Stimulated activated CD4-positive, alpha-beta T cell treated with anti-CD3 and anti-CD28 coated beads, Interleukin-4, amount 100 ng/mL, for 48 hours (primary cell): ENCODE data around the gene LASP1NB.
"Not testable (repeated sequence)": the region's sequence is repeated elsewhere in the genome, so short reads cannot be mapped to it uniquely, and the experiment has no call there.

Experiments used
- DNase-seq, 2 donors: peaks; one replicate each; pipeline ENCODE4 v3.0.0-alpha.2; 2020; ENCODE audit warnings: low read depth in 2 of 2

LASP1NB gene

DNA sequence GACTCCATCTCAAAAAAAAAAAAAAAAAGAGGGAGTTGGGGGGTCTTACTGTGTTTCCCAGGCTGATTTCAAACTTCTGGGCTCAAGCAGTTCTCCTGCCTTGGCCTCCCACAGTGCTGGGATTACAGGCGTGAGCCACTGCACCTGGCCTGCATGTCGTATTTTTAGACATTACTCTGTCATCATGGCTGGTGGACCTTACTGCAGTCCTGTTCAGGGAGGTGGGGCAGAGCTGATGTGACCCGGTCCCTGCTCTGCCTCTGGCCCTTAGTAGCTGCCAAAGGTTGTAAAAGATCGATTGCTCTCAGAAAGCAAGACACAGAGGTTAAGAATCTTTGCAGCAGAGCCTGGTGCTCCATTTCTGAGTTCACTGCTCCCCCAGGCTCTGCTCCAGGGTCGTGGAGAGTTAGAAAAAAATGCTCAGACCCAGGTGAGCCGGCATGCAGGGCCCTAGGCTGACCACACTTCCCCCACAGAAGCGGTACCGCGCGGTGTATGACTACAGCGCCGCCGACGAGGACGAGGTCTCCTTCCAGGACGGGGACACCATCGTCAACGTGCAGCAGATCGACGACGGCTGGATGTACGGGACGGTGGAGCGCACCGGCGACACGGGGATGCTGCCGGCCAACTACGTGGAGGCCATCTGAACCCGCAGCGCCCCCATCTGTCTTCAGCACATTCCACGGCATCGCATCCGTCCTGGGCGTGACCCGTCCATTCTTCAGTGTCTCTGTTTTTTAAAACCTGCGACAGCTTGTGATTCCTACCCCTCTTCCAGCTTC lies 7.1 kb upstream of the LASP1NB start:
- DNase-seq: no peak

DNA sequence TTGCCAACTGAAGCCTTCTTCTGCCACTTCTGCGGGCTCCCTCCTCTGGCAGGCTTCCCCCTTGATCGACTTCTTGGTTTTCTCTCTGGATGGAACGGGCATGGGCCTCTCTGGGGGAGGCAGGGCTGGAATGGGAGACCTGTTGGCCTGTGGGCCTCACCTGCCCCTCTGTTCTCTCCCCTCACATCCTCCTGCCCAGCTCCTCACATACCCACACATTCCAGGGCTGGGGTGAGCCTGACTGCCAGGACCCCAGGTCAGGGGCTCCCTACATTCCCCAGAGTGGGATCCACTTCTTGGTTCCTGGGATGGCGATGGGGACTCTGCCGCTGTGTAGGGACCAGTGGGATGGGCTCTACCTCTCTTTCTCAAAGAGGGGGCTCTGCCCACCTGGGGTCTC lies 6.5 kb upstream of the LASP1NB start:
- DNase-seq: no peak

DNA sequence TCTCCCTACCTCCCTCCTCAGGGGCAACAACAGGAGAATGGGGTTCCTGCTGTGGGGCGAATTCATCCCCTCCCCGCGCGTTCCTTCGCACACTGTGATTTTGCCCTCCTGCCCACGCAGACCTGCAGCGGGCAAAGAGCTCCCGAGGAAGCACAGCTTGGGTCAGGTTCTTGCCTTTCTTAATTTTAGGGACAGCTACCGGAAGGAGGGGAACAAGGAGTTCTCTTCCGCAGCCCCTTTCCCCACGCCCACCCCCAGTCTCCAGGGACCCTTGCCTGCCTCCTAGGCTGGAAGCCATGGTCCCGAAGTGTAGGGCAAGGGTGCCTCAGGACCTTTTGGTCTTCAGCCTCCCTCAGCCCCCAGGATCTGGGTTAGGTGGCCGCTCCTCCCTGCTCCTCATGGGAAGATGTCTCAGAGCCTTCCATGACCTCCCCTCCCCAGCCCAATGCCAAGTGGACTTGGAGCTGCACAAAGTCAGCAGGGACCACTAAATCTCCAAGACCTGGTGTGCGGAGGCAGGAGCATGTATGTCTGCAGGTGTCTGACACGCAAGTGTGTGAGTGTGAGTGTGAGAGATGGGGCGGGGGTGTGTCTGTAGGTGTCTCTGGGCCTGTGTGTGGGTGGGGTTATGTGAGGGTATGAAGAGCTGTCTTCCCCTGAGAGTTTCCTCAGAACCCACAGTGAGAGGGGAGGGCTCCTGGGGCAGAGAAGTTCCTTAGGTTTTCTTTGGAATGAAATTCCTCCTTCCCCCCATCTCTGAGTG lies 5.9 kb upstream of the LASP1NB start:
- no peak for DNase-seq

DNA sequence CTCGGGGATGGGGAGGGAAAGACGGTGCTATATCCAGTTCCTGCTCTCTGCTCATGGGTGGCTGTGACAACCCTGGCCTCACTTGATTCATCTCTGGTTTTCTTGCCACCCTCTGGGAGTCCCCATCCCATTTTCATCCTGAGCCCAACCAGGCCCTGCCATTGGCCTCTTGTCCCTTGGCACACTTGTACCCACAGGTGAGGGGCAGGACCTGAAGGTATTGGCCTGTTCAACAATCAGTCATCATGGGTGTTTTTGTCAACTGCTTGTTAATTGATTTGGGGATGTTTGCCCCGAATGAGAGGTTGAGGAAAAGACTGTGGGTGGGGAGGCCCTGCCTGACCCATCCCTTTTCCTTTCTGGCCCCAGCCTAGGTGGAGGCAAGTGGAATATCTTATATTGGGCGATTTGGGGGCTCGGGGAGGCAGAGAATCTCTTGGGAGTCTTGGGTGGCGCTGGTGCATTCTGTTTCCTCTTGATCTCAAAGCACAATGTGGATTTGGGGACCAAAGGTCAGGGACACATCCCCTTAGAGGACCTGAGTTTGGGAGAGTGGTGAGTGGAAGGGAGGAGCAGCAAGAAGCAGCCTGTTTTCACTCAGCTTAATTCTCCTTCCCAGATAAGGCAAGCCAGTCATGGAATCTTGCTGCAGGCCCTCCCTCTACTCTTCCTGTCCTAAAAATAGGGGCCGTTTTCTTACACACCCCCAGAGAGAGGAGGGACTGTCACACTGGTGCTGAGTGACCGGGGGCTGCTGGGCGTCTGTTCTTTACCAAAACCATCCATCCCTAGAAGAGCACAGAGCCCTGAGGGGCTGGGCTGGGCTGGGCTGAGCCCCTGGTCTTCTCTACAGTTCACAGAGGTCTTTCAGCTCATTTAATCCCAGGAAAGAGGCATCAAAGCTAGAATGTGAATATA lies 4.8 kb upstream of the LASP1NB start:
- DNase-seq: no peak

DNA sequence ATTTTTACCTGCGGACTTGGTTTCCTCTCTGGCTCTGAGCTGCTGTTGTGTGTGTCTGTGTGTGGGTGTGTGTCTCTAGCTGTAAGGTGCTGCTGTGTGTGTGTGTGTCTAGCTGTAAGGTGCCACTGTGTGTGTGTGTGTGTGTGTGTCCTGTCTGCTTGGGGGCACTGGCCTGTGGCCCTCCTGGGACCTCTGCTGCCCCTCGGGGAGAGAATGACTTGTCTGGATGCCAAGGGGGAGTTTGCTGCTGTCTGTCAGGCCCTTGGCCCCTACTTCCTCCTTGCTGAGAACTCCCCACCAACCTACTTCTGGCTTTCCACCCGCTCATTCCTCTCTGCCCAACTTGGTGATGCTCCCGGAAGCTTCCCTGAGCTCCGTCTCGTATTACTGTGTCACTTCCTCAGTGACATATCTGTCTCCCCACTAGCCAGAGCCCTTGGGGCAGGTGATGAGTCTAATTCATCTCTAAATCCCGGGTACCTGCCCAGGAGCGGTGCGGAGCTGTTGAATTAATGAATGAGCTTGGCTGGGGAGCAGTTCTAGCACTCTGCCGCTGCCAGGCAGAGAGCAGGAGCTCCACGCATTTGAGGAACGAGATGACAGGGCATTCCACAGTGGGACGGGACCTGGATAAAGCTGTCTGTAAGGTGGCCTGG lies 3.5 kb upstream of the LASP1NB start:
- no peak for DNase-seq

DNA sequence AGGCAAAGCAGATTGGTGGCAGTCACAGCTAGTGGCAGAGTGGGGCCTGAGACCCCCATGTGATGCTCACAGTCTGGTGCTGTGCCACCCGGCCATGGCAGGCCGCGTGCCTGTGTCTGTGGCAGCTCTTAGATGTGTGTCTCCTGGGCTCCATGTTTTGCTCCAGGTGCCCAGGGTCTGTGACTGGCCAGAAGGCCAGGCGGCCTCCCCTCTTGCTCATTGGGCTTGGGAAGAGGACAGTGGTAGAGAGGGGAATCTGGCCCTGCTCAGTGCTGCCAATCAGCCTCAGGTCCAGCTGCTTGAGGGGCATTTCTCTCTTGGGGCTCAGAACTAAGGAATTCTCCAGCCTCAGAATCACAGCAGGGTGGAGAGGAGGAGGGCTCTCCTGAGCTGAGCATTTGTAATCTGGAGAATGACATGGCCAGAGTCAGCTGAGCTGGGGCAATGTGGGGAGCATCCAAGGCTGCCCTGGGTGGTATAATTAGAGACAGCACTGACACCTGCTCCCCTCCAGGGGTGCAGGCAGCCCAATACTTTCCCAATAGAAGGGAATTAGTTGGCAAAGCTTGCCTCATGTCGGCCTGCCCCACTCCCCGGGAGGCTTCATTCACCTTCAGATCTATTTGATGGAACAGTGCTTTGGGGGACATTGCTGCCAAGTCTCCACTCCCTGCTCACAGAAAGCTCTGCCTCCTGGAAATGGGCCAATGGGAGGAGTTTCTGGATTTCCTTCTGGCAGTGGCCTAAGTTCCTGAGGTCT lies 2.7 kb upstream of the LASP1NB start:
- no peak for DNase-seq

DNA sequence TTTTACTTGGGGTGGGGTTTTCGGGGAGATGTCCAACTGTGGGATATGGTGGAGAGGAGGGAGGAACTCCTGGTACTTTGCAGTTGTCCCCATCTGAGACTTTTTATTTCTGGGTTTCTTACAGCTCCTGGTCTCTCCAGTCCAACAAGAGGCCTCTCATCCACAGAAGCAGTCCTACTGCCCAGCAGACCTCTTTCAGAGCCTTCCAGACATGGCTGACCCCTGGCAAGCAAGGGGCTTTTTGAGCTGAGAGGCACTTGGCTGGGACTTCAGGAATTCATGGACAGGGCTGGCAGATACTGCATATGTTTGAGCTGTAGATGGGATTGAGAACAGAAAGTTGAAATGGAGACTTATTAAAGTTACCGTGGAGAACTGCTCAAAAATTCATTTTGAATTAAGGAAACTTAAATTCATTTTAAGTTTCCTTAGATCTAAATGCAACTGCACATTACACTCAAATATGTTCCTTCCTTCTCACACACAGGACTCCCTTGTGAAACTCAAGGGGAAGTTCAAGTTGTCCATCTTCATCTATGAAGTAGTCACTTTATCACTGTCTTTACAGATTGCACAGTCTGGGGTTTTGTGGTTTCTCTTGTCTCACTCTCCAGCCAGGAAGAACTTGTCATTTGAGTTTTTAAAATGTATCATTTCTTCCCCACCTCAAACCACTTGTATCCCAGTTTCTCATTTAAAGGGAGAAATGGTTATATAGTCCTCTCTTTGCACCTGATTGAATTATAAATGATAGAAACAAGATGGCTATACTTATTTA lies 1.1 kb downstream of the LASP1NB start:
- DNase-seq: no peak

DNA sequence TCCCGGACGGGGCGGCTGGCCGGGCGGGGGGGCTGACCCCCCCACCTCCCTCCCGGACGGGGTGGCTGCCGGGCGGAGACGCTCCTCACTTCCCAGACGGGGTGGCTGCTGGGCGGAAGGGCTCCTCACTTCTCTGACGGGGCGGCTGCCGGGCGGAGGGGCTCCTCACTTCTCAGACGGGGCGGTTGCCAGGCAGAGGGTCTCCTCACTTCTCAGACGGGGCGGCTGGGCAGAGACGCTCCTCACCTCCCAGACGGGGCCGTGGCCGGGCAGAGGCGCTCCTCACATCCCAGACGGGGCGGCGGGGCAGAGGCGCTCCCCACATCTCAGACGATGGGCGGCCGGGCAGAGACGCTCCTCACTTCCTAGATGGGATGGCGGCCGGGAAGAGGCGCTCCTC lies 5.4 kb downstream of the LASP1NB start:
- not testable (repeated sequence) for DNase-seq

DNA sequence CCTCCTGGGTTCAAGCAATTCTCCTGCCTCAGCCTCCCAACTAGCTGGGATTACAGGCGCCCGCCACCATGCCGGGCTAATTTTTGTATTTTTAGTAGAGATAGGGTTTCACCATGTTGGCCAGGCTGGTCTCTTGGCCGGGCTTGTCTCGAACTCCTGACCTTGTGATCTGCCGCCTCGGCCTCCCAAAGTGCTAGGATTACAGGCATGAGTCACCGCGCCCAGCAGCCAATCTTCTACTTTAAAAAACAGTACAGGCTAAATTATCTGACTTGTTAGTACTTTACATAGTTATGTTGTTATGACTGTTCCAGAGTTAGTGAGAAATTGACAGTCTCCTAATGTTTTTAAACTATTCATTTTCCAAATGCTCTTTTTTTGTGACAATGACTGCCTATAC lies 8.5 kb downstream of the LASP1NB start:
- not testable (repeated sequence) for DNase-seq

DNA sequence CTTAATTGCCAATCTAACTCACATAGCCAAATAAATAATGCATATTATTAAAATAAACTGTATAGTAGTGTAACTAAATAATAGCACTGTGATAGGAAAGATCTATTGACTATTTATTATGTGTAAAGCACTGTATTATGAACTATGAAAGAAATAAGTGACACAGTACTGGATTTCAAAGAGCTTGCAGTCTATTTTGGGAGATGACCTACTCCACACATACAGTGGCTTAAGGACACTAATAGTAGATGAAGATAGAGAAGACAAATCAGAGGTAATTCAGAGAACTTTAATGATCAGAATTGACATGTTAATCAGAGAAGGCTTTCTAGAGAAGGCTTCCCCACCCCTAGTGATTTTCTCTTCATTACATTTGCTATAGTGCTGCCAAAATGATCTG lies 14.6 kb downstream of the LASP1NB start:
- DNase-seq: no peak

DNA sequence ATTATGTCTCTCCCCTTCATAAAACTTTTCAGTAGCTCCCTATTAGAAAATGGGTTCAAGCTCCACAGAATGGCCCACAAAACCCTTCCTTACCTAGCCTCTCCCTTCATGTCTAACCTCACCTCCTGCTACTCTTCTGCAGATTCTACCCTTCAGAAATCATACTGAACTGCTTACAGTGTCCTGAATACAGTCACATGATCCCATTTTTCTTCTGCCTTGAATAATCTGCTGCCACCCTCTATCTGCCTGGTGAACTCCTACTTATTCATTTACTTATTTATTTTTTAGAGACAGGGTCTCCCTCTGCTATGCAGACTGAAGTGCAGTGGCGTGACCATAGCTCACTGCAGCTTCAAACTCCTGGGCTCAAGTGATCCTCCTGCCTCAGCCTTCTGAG lies 15.0 kb downstream of the LASP1NB start:
- no peak for DNase-seq

DNA sequence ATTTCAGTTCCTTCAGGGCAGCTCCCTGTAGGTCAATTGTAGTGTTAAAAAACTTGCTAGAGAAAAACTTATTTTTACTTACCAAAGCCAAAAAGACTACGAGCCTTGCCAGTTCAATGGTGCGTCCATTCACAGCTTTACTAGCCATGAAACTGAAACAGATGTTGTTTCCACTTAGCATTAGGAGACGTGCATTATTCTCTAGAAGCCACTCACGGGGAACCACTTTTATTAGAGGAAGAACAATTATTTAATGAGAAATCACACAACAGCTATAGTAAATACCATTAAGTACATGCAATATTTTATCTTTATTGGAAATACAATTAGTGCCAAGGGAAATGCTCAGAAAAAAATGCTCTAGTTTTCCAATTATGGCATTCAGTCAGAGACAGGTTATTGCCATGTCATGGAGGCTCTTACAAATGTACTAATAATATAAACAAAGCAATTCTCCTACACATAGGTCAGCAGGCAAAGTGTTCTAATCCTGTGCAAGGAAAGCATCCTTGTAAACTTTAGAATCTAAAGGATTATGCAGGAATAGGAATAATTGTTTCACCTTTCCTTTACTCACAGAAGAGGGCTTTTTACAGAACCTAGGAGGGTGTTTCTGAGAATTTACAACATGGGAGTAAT lies 17.4 kb downstream of the LASP1NB start:
- no peak for DNase-seq

DNA sequence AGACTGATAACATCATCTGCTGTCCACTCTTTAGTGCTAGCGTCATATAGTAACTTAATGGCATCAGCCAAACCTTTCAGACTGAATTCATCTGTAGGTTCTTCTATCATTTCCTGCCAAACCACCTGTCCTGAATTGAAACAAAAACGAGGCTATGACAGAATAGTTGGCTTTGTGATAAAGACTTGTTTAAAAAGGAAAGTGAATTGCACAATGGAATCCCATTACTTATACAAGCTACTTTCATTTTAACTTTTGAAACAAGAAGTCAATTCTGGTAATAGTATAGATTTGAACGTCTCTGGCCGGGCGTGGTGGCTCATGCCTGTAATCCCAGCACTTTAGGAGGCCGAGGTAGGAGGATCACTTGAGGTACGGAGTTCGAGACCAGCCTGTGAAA lies 18.2 kb downstream of the LASP1NB start:
- no peak for DNase-seq

DNA sequence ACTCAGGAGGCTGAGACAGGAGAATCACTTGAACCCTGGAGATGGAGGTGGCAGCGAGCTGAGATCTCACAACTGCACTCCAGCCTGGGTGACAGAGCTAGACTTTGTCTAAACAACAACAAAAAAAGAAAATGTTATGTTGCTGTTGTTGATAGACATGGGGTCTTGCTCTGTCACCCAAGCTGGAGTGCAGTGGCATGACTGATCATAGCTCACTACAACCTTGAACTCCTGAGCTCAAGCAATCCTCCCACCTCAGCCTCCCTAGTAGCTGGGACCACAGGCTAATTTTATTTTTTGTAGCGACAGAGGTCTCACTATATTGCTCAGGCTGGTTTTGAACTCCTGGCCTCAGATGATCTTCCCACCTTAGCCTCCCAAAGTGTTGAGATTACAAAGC lies 21.8 kb downstream of the LASP1NB start:
- DNase-seq: no peak

DNA sequence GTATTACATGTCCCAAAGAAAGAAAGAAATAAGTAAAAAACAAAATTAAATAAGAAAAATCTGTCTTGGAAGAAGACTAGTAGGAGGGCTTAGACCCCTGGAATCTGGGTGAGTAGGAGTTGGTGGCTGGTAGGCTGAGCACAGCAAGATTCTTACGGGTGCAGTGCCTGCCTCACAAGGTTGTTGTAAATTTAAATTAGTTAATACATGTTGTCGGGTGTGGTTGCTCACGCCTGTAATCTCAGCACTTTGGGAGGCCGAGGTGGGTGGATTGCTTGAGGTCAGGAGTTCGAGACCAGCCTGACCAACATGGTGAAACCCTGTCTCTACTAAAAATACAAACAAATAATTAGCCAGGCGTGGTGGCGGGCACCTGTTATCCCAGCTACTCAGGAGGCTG lies 28.4 kb downstream of the LASP1NB start:
- DNase-seq: not testable (repeated sequence)

DNA sequence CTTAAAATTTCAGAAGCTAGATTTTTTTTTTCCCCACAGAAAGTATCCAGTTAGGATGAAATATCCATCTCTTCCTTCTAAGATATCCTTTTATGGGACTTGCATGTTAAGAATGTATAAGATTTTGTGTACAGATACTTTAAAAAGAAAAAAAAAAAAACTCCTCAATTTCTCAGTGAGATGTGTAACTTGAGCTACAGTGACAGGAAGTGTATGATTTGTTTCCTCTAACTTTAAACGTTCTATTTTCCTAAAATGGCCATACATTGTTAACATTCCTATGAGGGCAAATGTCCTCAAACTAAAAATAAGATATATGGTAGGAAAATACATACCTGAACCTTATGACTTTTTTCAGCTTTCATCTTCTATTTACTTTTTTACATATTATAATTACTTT lies 32.9 kb downstream of the LASP1NB start:
- no peak for DNase-seq

DNA sequence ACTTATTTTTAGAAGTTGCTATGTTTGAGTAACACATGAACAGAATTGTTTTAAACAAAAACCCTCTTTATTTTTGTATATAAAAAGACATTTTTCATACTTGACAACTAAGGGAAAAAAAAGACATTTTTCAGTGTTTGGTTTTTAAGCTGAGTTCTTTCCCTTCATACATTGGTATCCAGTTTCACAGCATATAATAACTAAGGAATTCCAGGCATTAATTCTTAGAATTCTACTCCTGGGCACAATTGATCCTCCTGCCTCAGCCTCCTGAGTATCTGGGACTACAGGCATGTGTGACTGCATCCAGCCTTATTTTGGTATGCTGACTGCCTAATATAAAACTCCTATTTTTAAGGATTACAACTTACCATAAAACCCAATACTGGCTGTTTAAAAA lies 33.3 kb downstream of the LASP1NB start:
- no peak for DNase-seq

DNA sequence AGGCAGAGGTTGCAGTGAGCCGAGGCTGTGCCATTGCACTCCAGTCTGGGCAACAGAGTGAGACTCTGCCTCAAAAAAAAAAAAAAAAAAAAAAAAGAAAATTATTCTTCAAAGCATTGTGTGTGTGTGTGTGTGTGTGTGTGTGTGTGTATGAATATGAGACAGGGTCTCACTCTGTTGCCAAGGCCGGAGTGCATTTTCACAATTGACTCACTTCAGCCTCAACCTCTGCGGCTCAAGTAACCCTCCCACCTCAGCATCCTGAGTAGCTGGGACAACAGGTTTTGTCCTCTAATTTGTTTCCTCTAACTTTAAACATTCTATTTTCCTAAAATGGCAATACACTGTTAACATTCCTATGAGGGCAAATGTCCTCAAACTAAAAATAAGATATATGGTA lies 34.1 kb downstream of the LASP1NB start:
- DNase-seq: no peak

DNA sequence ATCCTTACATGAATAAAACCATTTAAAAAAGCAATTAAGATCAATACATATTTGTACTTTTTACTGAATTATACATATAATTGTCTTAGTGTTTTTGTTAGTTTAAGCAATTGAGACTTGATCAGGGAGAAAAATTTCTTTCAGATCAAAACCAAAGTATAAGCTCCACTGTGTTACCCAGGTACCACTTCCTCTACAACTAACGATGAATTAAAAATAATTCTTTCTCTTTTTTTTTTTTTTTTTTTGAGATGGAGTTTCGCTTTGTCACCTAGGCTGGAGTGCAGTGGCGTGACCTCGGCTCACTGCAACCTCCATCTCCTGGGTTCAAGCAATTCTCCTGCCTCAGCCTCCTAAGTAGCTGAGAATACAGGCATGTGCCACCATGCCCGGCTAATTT lies 35.0 kb downstream of the LASP1NB start:
- no peak for DNase-seq

DNA sequence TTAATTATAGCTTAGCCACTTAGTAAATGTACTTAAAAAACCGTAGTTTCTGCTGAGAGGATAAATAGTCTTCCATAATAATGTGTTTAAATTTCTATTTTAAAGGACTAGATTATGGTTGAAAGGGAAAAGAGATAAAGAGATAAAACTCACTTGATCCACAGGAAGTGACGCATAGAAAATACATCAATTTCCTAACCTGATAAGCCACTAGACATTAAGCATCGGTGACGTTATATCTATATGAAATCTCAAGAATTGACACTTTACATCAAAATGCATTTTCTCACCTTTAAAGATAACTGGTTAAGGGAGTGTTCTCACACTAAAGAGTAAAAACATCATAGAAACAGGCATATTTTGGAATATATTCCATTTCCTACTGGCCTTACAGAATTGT lies 36.0 kb downstream of the LASP1NB start:
- DNase-seq: no peak
